HG02623 (cell line): Measurements from ENCODE around the gene ADRA2C.

Source experiments
- ATAC-seq: cut with Tn5 transposase; IDR thresholded peaks from one replicate; pipeline ENCODE4 v1.9.1; 2021; ENCODE audit warnings: moderate library complexity; ENCODE audit not compliant: unreplicated experiment

Gene ADRA2C

DNA sequence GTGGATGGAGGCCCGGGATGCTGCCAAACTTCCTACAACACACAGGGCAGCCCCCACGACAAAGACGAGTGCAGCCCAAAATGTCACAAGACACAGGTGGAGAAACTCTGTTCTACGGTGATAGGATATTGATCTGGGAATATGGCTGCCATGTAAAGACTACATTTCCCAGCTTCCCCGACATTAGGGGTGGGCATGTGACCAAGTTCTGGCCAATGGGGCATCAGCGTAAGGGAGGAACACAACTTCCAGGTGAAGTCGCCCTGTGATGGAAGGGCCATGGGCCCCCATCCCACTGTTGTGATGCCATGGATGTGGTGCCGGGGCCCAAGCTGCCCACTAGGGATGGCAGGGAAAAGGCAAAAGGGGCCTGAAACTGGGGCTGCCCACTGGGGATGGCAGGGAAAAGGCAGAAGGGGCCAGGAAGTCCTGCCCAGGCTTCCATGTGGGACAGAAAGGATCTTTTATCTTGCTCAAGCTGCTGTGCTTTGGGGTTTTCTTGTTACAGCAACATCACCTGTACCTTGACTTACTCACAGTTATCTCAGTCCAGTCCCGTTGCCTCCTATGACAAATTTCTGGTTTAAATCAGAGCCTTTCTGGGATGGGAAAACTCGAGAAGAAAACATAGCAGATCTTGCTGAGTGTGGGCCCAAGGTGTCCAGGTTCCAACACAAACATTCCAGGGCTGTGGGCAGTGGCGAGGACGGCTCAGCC lies 9.7 kb upstream of the ADRA2C start:
- no peak for ATAC-seq

DNA sequence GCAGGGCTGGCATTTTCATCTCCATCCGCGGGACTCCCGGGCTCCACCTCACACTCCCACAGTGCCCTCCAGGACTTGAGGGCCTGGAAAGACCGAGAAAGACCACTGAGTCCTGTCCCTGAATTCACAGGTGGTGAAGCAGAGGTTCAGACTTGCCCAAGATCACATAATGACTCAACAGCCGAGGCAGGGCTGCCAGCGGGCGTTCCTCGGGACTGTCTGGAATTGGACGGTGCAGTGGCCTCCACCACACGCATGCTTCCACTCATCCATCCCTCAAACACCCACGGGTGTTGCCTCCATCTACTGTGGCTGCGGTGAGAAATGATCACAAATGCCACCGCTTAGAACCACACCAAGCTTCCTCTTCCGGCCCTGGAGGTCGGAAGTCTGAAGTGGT lies 6.9 kb upstream of the ADRA2C start:
- ATAC-seq, result no peak

DNA sequence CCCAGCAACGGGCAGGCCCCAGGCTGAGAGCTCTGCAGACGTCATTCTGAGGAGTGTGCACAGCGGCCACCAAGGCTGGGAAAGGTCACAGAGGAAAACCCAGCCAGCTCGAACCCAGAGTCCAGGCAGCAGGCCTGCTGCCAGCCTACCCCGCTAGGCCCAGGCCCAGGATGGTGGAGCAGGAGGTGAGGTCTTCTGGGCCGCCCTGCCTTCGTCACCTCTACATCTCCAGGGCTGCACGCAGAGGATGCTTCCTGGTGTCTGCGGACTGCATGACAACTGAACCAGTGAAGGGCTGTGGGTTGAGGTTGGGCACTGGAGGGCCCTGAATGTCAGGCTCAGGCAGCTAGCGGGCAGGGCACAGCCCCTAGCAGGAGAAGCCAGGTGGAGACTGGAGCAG lies 5.8 kb upstream of the ADRA2C start:
- ATAC-seq, result no peak

DNA sequence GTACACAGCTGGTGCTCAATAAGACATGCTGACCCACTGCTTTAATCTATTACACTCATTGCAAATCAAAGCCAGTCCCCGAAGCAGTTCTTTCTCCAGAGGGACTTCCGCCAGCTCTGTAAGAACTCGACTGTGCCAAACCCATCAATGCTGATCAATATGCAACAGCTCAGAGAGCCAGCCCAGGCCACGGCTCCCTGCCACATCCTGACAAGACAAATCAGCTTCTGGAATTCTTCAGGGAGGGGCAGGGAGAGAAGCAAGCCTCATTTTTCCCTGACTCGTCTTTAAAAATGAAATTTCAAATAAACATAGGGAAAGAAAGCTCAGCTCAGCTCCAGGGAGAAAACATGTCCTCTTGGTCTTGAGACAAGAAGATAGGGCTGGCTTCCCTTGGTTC lies 5.3 kb upstream of the ADRA2C start:
- no peak for ATAC-seq

DNA sequence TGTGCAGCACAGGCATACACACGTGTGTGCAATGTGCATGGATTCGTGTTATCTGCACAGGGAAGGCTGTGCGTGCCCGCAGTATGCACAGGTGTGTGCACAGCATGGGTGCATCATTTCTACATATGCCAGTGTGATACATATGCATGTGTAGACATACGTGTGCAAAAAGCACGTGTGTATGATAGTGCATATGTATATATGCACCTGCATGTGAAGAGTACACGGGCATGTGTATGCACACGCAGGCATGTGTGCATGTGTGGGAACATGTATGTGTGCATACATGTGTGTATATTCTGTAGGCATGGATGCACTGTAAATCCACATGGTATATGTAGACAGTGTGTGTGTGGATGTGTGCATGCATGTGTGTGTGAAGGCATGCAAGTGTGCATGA lies 3.9 kb upstream of the ADRA2C start:
- no peak for ATAC-seq

DNA sequence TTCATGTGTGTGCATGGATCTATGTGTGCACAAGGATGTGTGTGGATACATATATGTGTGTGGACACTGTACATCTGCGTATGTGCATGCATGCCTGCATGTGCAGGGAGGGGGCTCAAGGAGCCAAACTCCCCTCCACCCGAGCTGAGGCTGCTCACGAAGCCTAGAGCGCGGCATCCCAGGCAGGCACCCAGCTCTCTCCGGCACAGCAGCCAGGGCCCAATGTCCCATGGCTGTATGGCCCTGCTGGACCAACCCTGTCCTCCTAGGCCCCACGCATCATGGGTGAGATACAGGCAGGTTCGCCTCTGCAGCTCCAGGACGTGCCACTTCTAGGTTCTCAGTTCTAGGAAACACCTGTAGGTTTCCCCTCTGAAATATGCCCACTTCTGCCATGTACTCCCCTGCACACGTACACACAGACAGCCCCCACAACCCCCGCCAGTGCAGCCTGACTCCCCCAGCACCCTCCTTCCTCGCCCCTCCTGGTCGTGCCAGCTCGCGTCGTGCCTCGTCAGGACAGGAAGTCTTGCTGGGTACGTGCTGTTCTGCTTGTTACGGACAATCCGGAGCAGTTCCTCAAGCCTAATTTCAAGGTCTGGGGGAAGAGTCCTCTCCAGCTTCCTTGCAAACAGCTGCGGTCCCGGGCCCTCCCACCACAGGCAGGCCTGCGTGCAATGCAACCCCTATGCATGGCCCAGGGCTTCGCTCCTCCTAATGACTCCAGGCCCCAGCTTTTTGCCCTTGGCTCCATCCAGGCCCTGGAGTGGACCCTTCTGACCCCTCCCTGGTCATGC lies 3.2 kb upstream of the ADRA2C start:
- no peak for ATAC-seq

DNA sequence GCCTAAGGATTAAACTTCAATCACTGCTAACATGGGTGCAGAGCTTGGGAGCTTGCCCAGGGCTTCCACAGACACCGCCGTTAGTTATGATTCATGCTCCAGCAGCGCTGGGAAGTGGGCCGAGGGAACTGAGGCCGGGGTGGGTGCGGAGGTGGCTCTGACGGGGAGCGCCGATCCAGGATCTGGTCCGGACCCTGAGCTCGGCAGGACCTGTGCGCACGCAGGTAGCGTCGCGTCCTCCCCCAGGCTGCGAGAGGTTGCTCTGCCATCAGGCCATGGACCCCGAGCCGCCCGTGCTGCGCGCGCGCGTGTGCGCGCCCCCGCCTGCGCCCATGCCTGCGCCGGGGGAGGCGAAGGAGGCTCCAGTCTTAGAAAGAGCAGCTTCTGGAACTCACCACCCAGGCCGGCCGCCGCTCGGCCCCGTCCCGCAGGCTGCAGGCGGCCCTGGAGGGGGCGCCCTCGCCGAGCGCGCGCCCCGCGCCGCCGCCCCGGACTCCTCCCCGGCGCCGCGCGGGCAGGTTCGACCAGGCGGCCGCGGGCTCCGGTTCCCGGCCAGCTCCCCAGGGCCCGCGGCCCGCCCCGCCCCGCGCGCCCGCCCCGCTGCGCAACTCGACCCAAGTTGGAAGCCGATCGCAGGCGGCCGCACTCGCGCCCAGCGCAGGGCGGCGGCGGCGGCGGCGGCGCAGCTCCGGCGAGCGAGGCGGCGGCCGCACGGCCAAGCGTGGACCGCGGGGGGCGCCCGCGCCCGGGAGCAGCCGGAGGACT lies 732 bp upstream of the ADRA2C start:
- ATAC-seq, result no peak

DNA sequence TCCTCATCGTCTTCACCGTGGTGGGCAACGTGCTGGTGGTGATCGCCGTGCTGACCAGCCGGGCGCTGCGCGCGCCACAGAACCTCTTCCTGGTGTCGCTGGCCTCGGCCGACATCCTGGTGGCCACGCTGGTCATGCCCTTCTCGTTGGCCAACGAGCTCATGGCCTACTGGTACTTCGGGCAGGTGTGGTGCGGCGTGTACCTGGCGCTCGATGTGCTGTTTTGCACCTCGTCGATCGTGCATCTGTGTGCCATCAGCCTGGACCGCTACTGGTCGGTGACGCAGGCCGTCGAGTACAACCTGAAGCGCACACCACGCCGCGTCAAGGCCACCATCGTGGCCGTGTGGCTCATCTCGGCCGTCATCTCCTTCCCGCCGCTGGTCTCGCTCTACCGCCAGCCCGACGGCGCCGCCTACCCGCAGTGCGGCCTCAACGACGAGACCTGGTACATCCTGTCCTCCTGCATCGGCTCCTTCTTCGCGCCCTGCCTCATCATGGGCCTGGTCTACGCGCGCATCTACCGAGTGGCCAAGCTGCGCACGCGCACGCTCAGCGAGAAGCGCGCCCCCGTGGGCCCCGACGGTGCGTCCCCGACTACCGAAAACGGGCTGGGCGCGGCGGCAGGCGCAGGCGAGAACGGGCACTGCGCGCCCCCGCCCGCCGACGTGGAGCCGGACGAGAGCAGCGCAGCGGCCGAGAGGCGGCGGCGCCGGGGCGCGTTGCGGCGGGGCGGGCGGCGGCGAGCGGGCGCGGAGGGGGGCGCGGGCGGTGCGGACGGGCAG lies 792 bp downstream of the ADRA2C start:
- ATAC-seq, result no peak

DNA sequence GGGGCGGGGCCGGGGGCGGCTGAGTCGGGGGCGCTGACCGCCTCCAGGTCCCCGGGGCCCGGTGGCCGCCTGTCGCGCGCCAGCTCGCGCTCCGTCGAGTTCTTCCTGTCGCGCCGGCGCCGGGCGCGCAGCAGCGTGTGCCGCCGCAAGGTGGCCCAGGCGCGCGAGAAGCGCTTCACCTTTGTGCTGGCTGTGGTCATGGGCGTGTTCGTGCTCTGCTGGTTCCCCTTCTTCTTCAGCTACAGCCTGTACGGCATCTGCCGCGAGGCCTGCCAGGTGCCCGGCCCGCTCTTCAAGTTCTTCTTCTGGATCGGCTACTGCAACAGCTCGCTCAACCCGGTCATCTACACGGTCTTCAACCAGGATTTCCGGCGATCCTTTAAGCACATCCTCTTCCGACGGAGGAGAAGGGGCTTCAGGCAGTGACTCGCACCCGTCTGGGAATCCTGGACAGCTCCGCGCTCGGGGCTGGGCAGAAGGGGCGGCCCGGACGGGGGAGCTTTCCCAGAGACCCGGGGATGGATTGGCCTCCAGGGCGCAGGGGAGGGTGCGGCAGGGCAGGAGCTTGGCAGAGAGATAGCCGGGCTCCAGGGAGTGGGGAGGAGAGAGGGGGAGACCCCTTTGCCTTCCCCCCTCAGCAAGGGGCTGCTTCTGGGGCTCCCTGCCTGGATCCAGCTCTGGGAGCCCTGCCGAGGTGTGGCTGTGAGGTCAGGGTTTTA lies 1.5 kb downstream of the ADRA2C start:
- no peak for ATAC-seq

DNA sequence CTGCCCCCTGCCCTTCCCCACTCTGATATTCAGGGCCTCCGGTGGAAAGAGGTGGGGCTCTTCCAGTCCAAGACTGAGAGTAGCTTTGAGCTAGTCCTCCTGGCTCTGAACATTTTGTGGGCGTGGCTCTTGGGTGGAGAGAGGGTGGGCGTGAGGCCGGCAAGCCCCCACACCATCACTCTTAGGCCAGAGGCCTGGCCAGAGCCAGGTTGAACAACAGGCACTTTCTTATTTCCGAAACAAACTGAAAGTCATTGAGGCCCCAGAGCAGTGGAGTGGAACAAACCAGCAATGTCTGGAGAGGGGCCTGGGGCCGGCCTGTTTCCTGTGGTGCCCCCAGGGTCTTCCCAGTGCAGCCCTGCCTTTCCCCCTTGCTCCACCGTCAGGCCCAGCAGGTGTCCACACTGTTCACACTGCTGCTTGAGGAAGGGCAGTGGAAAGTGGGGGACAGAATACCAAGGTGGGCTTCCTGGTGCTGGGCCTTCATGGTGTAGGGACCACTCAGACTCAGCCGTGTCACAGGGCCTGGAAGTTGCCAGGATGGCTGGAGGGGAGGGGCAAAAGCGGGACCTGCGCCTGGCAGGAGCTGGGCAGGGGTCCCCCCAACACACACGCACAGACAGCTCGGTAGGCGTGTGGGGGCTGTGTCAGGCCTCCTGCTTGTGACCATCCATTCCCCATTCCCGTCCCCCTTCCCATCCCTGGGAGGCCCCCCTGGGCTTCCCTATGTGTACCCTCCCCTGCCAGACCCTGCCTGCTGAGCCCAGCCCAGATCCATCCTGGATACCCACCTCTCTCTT lies 2.9 kb downstream of the ADRA2C start:
- ATAC-seq, result no peak

DNA sequence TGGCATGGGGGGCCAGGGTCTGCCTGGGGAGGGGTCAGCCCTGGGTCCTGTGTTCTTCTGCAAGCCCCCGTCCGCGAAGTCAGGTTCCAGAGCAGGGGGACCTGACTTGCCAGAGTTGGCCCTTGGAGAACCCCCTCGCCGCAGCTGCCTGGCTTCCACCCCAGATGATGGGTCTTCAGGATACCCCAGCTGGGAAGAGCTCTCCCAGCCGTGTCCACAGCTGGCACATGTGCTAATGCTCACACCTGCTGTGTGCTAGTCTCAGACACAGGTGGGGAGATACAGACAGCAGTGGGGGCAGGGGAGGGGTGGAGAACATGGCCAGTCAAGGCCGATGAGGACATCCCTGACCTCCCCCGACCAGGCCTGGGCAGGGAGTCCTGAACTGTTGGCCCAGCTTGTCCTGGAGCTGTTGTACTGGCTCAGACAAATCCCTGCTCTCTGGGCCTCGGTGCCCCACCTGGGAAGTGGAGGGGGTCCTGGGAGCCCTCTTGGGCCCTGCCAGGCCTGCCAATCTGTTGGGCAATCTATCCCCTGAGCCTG lies 3.5 kb downstream of the ADRA2C start:
- no peak for ATAC-seq

DNA sequence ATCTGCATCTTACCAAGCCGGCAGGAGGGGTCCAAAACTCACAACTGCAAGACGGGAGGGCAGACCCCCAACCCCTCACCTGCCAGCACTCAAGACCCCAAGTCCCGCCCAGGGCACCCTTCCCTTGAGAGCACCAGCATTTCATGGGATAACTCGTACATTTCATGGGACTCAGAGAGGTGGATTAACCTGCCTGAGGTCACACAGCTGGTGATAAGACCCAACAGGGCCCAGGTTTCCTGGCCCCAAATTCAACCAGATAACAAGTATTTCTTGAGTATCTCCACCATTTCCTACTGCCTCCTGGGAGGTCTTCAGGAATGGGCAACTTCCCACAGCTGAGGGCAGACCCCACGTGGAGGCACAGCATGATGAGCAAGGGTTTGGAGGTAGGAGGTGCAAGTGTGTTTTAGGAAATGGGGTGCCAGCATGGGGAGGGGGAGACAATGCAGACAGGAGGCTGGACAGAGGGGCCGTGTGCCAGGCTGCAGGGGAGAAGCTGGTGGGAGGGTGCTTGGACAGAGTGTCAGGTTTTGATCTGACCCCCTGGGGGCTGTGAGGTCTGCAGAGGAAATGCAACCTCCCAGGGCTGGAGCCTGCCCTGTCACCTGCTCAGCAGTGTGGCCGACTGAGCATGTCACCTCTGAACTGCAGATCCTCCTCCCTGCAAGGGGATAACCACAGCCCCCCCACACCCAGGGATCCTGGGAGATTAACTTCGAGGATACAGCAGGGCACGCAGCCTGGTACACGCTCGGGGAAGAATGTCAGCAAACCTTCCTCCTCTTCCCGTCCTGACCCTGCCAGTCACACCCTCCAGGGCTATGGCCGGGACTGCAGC lies 4.4 kb downstream of the ADRA2C start:
- no peak for ATAC-seq

DNA sequence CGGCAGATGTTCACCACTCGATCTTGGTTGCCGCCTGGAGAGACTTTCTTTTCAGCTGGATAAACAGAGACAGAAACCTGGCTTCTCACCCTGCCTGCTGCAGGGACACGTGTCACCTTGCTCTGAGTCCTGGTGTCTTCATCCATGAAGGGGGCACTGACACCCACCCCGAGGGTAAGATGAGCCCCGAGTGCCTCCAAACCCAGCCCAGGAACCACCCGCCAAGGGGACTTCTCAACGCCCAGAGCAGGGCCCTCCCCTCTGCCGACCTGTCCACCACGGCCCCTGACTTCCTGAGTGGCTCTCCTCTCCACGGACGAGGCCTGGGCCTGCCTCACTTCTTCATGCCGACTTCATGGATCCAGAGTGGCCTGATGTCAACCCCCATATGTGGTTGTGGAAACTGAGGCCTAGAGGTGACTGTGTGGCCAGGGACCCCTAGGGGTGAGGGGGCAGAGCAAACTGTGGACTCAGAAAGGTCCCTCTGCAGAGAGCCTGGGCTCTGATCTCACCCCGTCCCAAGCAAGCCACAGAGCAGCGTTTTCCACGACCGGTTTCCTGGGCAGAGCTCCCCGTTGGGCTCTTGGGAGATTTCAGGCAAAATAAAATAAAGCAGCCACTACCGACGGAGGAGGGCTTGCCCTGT lies 5.1 kb downstream of the ADRA2C start:
- ATAC-seq, result no peak

DNA sequence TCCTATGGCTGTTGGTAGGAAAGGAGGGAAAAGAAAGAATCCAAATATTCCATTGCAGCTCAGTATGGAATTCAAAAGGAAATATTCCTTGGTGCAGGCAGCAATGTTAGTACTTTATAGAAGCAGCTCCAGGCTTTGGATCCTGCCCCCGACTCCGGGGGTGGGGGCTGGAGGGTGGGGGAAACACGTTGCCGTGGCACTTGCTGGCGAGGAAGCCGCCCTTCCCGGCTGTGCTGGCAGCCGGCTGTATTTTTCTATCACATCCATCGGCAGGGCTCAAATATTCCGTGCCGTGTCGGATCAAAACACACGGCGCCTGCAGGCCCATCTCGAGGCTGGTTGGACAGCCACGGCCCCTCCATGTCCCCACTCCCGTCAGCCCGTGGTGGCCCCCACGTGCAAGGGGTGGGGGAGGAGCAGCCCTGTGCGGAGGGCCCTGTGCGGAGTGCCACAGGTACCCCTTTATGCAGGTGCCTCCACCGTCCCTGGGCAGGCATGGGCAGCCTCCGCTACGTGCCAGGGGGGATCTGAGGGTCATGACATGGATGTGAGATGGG lies 5.8 kb downstream of the ADRA2C start:
- ATAC-seq, result no peak

DNA sequence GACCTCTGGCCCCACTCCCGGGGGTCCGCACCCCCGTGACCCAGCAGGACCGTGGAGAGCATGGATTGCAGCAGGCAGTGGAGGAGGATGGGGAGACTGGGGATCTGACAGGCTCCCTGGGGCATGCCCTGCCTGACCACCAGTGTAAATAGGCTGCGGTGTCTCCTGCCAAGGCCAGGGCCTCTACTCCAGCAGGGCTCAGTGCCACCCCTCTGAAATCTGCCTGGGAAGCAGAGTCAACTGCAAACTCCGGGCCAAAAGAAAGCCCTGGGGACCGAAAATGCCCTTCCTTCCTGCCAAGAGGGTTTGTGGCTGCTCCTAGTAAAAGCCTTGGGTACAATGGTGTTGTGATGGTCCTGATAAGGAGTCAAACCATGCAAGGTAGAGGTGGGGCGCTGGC lies 6.4 kb downstream of the ADRA2C start:
- no peak for ATAC-seq

DNA sequence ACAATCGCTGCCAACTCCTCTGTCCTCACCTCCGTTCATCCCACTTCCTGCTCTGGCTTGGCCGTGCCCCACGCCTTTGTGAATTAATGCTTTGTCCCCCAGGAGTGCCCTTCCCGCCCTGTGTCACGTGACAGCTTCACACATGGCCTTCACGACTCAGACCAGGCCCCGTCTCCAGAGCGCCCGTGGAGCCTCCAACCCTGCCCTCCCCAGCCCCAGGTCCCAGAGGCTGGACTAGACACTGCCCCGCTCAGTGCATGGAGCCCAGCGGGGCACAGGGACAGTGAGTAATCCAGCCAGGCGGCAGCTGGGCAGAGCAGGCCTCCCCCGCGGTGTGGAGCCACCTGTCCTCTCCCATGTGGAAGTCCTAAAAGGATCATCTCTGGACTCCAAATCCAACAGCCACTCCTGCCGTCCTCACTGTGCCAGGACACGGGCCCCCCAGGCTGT lies 7.4 kb downstream of the ADRA2C start:
- ATAC-seq, result no peak

DNA sequence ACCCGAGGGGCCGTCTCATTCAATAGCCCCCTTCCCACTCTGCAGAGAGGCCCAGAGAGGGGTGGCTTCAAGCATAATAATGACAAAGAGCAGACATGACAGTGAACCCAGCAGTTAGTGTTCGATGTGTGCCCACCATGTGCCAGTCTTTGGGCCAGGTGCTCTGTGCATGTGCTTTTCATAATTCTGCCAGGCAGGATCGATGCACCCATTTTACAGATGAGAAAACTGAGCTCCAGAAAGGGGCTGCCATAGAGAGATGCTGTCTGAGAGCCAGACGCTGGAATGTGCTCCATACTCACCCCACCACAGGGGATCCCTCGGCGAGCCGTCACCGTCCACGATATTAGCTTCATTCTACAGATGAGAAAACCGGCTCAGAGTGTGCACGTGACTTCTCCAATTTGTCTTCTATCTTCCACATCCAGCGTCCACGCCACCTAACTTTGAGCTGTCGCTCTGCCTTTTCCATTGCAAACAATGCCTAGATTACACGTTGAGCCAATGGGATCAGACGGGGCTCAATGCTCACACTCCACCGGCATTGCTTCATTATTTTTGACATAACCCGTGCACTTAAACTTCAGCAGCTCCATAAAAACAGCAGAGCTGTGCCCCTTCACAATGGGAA lies 8.2 kb downstream of the ADRA2C start:
- no peak for ATAC-seq
